BJ (cell line): ENCODE results near the gene TMPRSS2. TPM values are rescaled to one million over a fixed set of nuclear protein-coding genes. Genes with fewer than 3 reads are reported as not detected.

Source experiments
- CTCF ChIA-PET: fragments of 350-600 bp; formaldehyde crosslinking; extraction: SDS; loops from one replicate; lab custom pipeline; 2021; ENCODE audit warnings: antibody characterized with exemption, inconsistent platforms; lab: Yijun Ruan, JAX
- POLR2A ChIA-PET: fragments of 300-600 bp; sonication (Branson Sonifier 250); formaldehyde crosslinking; extraction: SDS; loops from one replicate; lab custom pipeline; 2021; ENCODE audit warnings: antibody characterized with exemption; lab: Charles Lee
- DNase-seq: peaks from one replicate; pipeline ENCODE4 v3.0.0-alpha.2; 2011; ENCODE audit warnings: low read depth
- H3K27me3 ChIP-seq: 2 replicates; pipeline ENCODE4 v1.6.0; 2011; ENCODE audit warnings: low read length; ENCODE audit not compliant: control insufficient read depth, insufficient read depth
- H3K36me3 ChIP-seq: 2 replicates; pipeline ENCODE4 v1.5.1; 2011; ENCODE audit warnings: low read length; ENCODE audit not compliant: control insufficient read depth, insufficient read depth
- H3K4me3 ChIP-seq: 2 replicates; pipeline ENCODE4 v1.5.1; 2011; ENCODE audit warnings: low read depth, mild to moderate bottlenecking, control low read depth, low read length
- CTCF ChIP-seq: IDR thresholded peaks from 2 replicates; pipeline ENCODE4 v1.5.1; 2011; ENCODE audit warnings: low read depth, mild to moderate bottlenecking, control low read depth, inconsistent platforms, low read length, moderate library complexity; ENCODE audit not compliant: insufficient read depth
- polyA plus RNA-seq: library from polyadenylated mRNA; depleted of rRNA; stranded (reverse); fragments of >200 nt; gene quantifications from 2 replicates; pipeline ENCODE4 v1.2.3, GENCODE V29; 2011

TMPRSS2 gene
- polyA plus RNA-seq, 1 experiment: not detected

GRCh38 chr21:41472753-41473548, 35.0 kb downstream of the TMPRSS2 start:
- CTCF ChIA-PET: no interaction called here
- no peak overlapping the region for H3K4me3 ChIP-seq
- H3K36me3 ChIP-seq: no peaks in the 10 kb centered on the region
- no peak for TF ChIP-seq CTCF
- POLR2A ChIA-PET: no interaction called here
- H3K27me3 ChIP-seq: peaks cover 3% of the 10 kb centered on the region
- DNase-seq: no peak

- CTCF ChIA-PET: interaction anchor here (4.6 kb wide), 1 partner anchor 188 kb away, joined by 29 read pairs; no protein-coding TSS in a partner anchor
- no peak overlapping the region for H3K4me3 ChIP-seq
- H3K27me3 ChIP-seq: peaks cover 3% of the 10 kb centered on the region
- no peak for DNase-seq
- no peak for TF ChIP-seq CTCF
- POLR2A ChIA-PET: no interaction called here
- H3K36me3 ChIP-seq: no peaks in the 10 kb centered on the region
Measured at GRCh38 chr21:41470054-41470453, 37.9 kb downstream of the TMPRSS2 start.

GRCh38 chr21:41466024-41466820, 41.7 kb downstream of the TMPRSS2 start:
- Histone ChIP-seq H3K36me3 (no peaks in the 10 kb centered on the region), H3K27me3 (peaks cover 3% of the 10 kb centered on the region), H3K4me3 (no peak overlapping the region)
- POLR2A ChIA-PET: interaction anchor here (0.6 kb wide), 1 partner anchor 636 kb away, joined by 3 read pairs; no protein-coding TSS in a partner anchor
- TF ChIP-seq CTCF: no peak
- CTCF ChIA-PET: interaction anchor here (4.6 kb wide), 1 partner anchor 184 kb away, joined by 29 read pairs; no protein-coding TSS in a partner anchor
- no peak for DNase-seq

- H3K27me3 ChIP-seq: peaks cover 1% of the 10 kb centered on the region
- H3K36me3 ChIP-seq: no peaks in the 10 kb centered on the region
- no peak for DNase-seq
- TF ChIP-seq CTCF: no peak
- H3K4me3 ChIP-seq: no peak overlapping the region
- ChIA-PET POLR2A (no interaction called here), CTCF (interaction anchor here (4.6 kb wide), 1 partner anchor 183 kb away, joined by 29 read pairs; no protein-coding TSS in a partner anchor)
Measured at GRCh38 chr21:41465176-41465781, 42.7 kb downstream of the TMPRSS2 start.
